Activated naive CD4-positive, alpha-beta T cell treated with anti-CD3 and anti-CD28 coated beads, Interleukin-2, amount 50 U/mL, for 24 hours (primary cell): ENCODE results near the gene EHMT1.

ENCODE experiments used
- H3K27ac Mint-ChIP-seq: one replicate; pipeline ENCODE4 v1.8.0; 2021; ENCODE audit warnings: mild to moderate bottlenecking, mixed read lengths
- H3K27me3 Mint-ChIP-seq: one replicate; pipeline ENCODE4 v1.8.0; 2021; ENCODE audit warnings: mixed read lengths
- H3K36me3 Mint-ChIP-seq: one replicate; pipeline ENCODE4 v1.8.0; 2021; ENCODE audit warnings: mixed read lengths
- H3K4me1 Mint-ChIP-seq: one replicate; pipeline ENCODE4 v1.8.0; 2021; ENCODE audit warnings: mixed read lengths
- H3K4me3 Mint-ChIP-seq: one replicate; pipeline ENCODE4 v1.8.0; 2021; ENCODE audit warnings: mild to moderate bottlenecking, mixed read lengths
- H3K9me3 Mint-ChIP-seq: one replicate; pipeline ENCODE4 v1.8.0; 2021; ENCODE audit warnings: mixed read lengths

EHMT1 gene

GRCh38 chr9:137696136-137696925 is 77.5 kb downstream of the EHMT1 start:
- Mint-ChIP-seq H3K4me1 (peaks cover 72% of the 10 kb centered on the region), H3K27me3 (no peaks in the 10 kb centered on the region), H3K9me3 (no peaks in the 10 kb centered on the region), H3K4me3 (no peak overlapping the region), H3K36me3 (peaks cover 8% of the 10 kb centered on the region), H3K27ac (peak overlapping the region; percentile 41)

DNA sequence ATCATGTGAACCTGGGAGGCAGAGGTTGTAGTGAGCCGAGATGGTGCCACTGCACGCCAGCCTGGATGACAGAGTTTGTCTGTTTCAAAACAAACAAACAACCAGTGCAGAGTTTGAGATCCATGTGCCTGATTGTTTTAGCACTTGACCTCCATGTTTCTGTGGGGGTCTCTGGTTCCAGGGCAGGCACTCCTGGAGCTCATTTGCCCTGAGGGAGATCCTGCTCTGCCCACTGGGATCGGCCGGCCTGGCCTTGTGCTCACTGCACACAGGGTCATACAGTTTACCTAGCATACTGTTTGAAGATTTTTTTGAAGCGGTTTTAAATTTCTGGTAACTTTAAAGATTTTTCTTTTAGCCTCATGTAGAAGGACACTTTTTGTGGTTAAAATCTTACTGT is 78.4 kb downstream of the EHMT1 start:
- Mint-ChIP-seq H3K9me3 (no peaks in the 10 kb centered on the region), H3K27me3 (no peaks in the 10 kb centered on the region), H3K4me1 (peaks cover 64% of the 10 kb centered on the region), H3K36me3 (peaks cover 8% of the 10 kb centered on the region), H3K4me3 (no peak overlapping the region), H3K27ac (no peak overlapping the region)

GRCh38 chr9:137697832-137698231 is 79.0 kb downstream of the EHMT1 start:
- Mint-ChIP-seq H3K9me3 (no peaks in the 10 kb centered on the region), H3K36me3 (peaks cover 7% of the 10 kb centered on the region), H3K27ac (no peak overlapping the region), H3K4me1 (peaks cover 59% of the 10 kb centered on the region), H3K4me3 (no peak overlapping the region), H3K27me3 (no peaks in the 10 kb centered on the region)

- Mint-ChIP-seq H3K27ac (no peak overlapping the region), H3K27me3 (no peaks in the 10 kb centered on the region), H3K9me3 (peaks cover 7% of the 10 kb centered on the region), H3K36me3 (peaks cover 12% of the 10 kb centered on the region), H3K4me1 (peaks cover 63% of the 10 kb centered on the region), H3K4me3 (no peak overlapping the region)
Observed at GRCh38 chr9:137700911-137701310, 82.1 kb downstream of the EHMT1 start.

DNA sequence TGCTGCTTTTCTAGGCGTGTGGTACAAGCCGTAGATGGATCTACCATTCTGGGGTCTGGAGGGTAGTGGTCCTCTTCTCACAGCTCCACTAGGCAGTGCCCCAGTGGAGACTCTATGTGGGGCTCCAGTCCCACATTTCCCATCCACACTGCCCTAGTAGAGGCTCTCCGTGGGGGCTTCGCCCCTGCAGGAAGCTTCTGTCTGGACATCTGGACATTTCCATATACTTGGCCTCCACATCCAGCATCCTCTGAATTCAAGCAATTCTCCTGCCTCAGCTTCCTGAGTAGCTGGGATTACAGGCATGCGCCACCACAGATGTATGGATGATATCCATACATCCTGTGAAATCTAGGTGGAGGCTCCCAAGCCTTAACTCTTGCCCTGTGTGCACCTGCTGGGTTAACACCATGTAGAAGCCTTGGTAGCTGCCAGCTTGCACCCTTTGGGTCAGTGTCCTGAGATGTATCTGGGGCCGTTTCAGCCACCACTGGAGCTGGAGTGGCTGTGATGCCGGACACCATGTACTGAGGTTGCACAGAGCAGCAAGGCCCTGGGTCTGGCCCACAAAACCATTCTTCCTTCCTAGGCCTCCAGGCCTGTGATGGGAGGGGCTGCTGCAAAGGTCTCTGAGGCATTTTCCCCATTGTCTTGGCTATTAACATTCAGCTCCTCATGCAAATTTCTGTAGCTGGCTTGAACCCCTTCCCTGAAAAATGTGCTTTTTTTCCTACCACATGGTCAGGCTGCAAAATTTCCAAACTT is 84.0 kb downstream of the EHMT1 start:
- H3K36me3 Mint-ChIP-seq = peaks cover 12% of the 10 kb centered on the region
- no peak overlapping the region for H3K27ac Mint-ChIP-seq
- H3K4me3 Mint-ChIP-seq = no peak overlapping the region
- H3K9me3 Mint-ChIP-seq = peaks cover 7% of the 10 kb centered on the region
- H3K27me3 Mint-ChIP-seq = no peaks in the 10 kb centered on the region
- H3K4me1 Mint-ChIP-seq = peaks cover 64% of the 10 kb centered on the region

DNA sequence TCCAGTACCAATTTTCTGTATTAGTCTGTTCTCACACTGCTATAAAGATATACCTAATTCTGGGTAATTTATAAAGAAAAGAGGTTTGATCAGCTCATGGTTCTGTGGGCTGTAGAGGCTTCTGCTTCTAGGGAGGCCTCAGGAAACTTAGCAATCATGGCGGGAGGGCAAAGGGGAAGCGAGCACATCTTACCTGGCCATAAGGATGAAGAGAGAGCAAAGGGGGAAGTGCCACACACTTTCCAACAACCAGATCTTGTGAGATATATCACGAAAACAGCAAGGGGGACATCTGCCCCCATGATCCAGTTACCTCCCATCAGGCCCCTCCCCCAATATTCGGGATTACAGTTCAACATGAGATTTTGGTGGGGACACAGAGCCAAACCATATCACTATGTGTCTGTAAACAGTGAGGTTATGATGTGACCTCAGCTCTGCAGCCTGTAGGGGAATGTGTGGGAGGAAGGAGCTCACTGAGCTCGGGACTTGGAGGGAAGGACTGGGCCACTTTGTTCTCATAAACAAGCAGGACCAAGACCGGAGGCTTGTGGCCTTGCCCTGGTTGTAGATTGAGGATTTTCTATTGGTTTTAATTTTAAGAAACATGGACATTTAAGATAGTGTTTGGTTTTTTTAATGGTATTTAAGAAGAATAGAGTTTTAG is 85.2 kb downstream of the EHMT1 start:
- Mint-ChIP-seq H3K36me3 (peaks cover 12% of the 10 kb centered on the region), H3K4me3 (no peak overlapping the region), H3K27ac (peak overlapping the region; percentile 46), H3K9me3 (peaks cover 7% of the 10 kb centered on the region), H3K27me3 (no peaks in the 10 kb centered on the region), H3K4me1 (peaks cover 67% of the 10 kb centered on the region)

DNA sequence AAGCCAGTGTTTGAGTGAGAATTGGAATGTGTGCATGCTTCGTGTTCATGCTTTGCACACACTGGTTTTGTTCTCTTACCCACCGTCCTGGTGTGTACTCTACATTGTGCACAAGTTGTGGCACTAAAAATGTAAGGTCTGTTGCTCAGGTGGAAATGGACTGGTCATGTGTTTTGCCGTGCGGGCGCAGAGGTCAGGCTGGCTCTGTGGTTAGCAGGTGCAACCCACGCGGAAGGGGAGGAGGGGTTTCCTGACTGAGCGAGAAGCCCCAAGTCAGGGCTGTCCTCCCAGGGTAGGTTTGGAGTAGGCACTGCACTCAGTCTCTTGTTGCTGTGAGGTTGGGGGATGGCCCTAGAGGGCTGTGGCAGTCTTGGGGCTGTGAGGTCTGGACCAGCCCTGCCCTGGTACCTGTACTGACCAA is 86.6 kb downstream of the EHMT1 start:
- Mint-ChIP-seq H3K27me3 (no peaks in the 10 kb centered on the region), H3K27ac (peak overlapping the region; percentile 63), H3K9me3 (peaks cover 7% of the 10 kb centered on the region), H3K4me3 (peak overlapping the region; percentile 68), H3K4me1 (peaks cover 65% of the 10 kb centered on the region), H3K36me3 (peaks cover 11% of the 10 kb centered on the region)

DNA sequence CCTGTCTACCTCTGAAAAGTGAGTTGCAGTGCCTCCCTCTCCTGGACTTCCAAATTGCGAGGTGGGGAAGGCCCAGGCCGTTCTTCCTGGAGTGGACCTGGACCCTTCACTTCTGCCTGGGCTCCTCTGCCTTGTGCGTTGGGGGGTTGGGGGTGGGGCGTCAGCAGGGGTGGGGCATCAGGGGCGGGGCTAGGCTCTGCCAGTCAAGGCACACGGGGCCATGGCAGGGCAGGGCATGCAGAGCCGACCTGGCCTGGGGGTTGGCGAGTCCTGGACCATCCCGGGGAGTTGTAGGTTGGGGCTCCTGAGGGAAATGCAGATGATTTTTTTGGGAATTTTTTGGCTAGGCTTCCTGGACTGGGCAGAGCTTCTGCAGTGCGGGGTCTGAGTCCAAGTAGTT is 87.1 kb downstream of the EHMT1 start:
- peaks cover 7% of the 10 kb centered on the region for H3K9me3 Mint-ChIP-seq
- peaks cover 61% of the 10 kb centered on the region for H3K4me1 Mint-ChIP-seq
- H3K36me3 Mint-ChIP-seq = peaks cover 7% of the 10 kb centered on the region
- peak overlapping the region; percentile 70 for H3K27ac Mint-ChIP-seq
- no peaks in the 10 kb centered on the region for H3K27me3 Mint-ChIP-seq
- H3K4me3 Mint-ChIP-seq = no peak overlapping the region

DNA sequence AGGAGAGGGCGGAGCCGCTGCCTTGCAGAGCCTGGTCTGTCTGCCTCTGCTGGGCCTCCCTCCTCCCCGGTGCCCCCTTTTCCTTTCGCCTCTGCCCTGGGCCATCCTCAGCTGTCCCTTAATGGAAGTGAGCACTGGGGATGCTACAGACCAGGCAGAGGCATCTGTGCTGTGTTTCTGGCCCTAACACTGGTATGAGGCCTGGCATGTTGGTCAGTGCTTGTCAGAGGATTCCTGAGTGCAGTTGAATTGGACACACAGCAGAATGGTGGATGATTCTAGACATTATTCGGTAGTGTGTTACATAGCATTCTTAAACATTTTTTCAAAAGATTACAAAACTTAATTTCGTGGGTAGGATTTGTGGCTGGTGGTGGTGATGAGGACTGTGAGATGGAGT is 88.6 kb downstream of the EHMT1 start:
- Mint-ChIP-seq H3K36me3 (peaks cover 16% of the 10 kb centered on the region), H3K27me3 (no peaks in the 10 kb centered on the region), H3K4me1 (peaks cover 70% of the 10 kb centered on the region), H3K27ac (no peak overlapping the region), H3K4me3 (no peak overlapping the region), H3K9me3 (peaks cover 7% of the 10 kb centered on the region)

DNA sequence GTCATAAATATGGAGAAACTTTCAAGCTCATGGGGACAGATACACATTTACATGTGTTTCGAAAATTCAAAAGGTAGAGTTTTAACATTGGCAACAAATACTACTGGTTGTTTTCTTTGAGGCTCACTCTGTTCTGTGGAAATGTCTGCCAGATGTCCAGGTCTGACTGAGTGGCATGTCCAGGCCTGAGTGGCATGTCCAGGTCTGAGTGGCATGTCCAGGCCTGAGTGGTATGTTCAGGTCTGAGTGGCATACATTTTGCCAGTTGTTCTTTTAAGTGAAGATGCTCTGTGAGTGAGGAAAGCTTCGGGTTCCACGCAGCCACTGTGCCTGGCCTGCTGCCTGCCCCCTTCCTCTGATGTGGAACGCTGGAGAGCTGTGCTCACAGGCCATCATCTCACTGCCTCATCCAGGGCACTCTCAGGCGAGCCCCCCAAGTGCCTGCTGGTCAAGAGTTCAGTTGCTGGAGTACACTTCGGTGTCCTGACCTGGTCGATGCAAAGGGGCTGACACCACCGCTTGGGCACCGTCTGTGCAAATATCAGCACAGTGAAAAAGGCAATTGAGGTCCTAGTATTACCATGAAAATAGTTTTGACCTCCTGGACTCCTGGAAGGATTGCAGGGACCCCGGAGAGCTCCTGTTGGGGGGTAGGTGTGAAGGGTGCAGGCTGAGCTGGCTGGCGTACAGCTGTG is 89.9 kb downstream of the EHMT1 start:
- peaks cover 15% of the 10 kb centered on the region for H3K36me3 Mint-ChIP-seq
- no peaks in the 10 kb centered on the region for H3K27me3 Mint-ChIP-seq
- H3K27ac Mint-ChIP-seq = peak overlapping the region; percentile 62

DNA sequence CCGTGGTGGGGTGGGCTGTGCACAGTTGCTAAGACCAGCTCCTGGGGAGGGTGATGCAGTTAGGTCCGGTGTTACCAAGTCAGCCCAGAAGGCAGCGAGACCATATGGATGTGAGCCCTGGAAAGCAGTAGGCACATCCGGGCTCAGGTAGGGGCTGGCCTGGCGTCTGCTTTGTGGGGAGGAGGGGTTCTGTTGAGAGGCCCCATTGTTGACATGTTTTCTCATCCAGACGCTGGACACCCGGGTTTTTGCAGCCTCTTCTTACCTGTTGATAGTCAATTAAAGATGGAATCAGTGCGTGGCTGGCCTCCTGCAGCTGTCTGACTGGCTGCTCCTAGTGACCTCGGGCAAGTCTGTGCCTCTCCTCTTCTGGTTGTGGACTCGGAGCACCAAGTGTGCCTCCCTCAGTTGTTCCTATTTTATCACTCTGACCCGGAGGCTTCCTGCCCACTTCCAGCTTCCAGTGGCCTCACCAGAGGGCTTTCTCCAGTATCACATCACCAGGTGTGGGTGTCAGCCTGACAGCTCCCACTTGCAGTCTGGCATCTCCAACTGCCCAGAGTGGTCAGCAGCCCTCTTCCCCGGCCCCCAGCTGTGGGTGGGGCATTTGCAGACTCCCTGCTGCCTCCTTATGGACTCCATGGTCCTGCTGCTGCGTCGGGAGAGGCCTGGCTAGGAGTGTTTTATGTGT is 90.8 kb downstream of the EHMT1 start:
- Mint-ChIP-seq H3K4me1 (peaks cover 65% of the 10 kb centered on the region), H3K27me3 (no peaks in the 10 kb centered on the region), H3K9me3 (no peaks in the 10 kb centered on the region), H3K27ac (no peak overlapping the region), H3K36me3 (peaks cover 18% of the 10 kb centered on the region), H3K4me3 (no peak overlapping the region)

More for the DNA sequence above, 89.9 kb downstream of the EHMT1 start:
- H3K9me3 Mint-ChIP-seq = peaks cover 1% of the 10 kb centered on the region
- H3K4me1 Mint-ChIP-seq = peaks cover 71% of the 10 kb centered on the region
- H3K4me3 Mint-ChIP-seq = no peak overlapping the region

DNA sequence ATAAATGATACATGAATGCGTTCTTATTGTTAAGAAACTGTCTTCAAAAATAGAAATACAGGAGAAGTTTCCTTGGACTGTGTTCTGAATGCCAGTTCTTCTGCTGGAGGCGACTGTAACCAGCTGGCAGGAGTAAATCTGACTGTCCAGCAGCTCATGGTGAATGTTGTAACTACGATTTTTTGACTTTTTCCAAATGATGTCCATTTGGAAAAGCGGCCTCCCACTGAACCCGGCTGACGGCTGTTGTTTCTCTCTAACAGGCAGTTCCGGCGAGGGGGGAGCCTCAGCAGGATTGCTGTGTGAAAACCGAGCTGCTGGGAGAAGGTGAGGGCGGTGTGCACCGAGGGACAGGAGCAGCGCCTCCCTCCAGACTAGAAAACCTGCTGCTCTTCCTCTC is 91.9 kb downstream of the EHMT1 start:
- H3K27ac Mint-ChIP-seq = no peak overlapping the region
- peaks cover 26% of the 10 kb centered on the region for H3K36me3 Mint-ChIP-seq
- no peaks in the 10 kb centered on the region for H3K27me3 Mint-ChIP-seq
- no peaks in the 10 kb centered on the region for H3K9me3 Mint-ChIP-seq
- peaks cover 64% of the 10 kb centered on the region for H3K4me1 Mint-ChIP-seq
- no peak overlapping the region for H3K4me3 Mint-ChIP-seq

DNA sequence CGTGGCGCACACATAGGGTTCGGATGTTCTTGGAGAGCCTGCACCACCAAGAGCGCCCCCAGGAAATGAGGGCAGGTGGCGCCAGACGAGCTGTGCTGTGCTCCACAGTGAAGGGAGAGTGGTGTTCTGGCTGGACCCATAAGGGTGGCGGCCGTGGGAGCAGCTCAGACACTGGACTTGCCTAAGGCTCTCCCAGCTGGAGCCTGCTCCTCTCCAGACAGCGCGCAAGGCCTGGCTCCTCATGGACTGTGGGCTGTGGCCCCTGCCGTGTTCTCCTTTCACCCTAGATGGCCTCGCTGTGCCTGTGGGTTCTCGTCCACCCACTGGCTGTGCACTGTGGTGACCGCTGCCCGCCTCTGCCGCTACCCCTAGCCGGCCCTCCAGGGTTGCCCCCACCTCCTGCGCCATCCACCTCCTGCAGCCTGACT is 92.9 kb downstream of the EHMT1 start:
- peaks cover 31% of the 10 kb centered on the region for H3K36me3 Mint-ChIP-seq
- H3K27me3 Mint-ChIP-seq = no peaks in the 10 kb centered on the region
- H3K4me1 Mint-ChIP-seq = peaks cover 61% of the 10 kb centered on the region
- H3K9me3 Mint-ChIP-seq = no peaks in the 10 kb centered on the region
- no peak overlapping the region for H3K4me3 Mint-ChIP-seq
- peak overlapping the region; percentile 69 for H3K27ac Mint-ChIP-seq

- Mint-ChIP-seq H3K4me3 (peak overlapping the region; percentile 51), H3K27ac (peak overlapping the region; percentile 80), H3K27me3 (no peaks in the 10 kb centered on the region), H3K4me1 (peaks cover 35% of the 10 kb centered on the region), H3K36me3 (peaks cover 55% of the 10 kb centered on the region), H3K9me3 (no peaks in the 10 kb centered on the region)
Observed at GRCh38 chr9:137715321-137715720, 96.5 kb downstream of the EHMT1 start.
